AG04450 (cell line): ENCODE data around the gene CCL2. TPM values are rescaled to one million over a fixed set of nuclear protein-coding genes. Genes with fewer than 3 reads are reported as not detected.

Source experiments
- CTCF ChIA-PET: fragments of 300-600, 350-600 bp; formaldehyde crosslinking; extraction: SDS; loops from one replicate; lab custom pipeline; 2022; ENCODE audit warnings: antibody characterized with exemption, inconsistent platforms; lab: Charles Lee
- POLR2A ChIA-PET: fragments of 350-600 bp; formaldehyde crosslinking; extraction: SDS; loops from one replicate; lab custom pipeline; 2021; ENCODE audit warnings: antibody characterized with exemption, inconsistent platforms; lab: Yijun Ruan, JAX
- DNase-seq: peaks from one replicate; pipeline ENCODE4 v3.0.0-alpha.2; 2011; ENCODE audit warnings: low read depth, low spot score
- H3K27ac ChIP-seq: one replicate; pipeline ENCODE4 v1.5.1; 2012; ENCODE audit warnings: low read depth, low read length, control low read depth
- H3K27me3 ChIP-seq: one replicate; pipeline ENCODE4 v1.6.0; 2012; ENCODE audit warnings: low read length; ENCODE audit not compliant: control insufficient read depth, insufficient read depth
- H3K4me3 ChIP-seq: 2 replicates; pipeline ENCODE4 v1.5.1; 2011; ENCODE audit warnings: mild to moderate bottlenecking, low read depth, low read length, control low read depth
- H3K9me3 ChIP-seq: 2 replicates; pipeline ENCODE4 v1.5.1; 2012; ENCODE audit warnings: low read length; ENCODE audit not compliant: control insufficient read depth, insufficient read depth
- polyA plus RNA-seq: library from polyadenylated mRNA; depleted of rRNA; stranded (reverse); fragments of >200 nt; gene quantifications from 2 replicates; pipeline ENCODE4 v1.2.3, GENCODE V29; 2011
- TF ChIP-seq, protein P1 (sequence below): IDR thresholded peaks from 2 replicates; pipeline ENCODE4 v1.5.1; 2011; ENCODE audit warnings: low read depth, low read length, control low read depth, inconsistent platforms

The CCL2 gene
- polyA plus RNA-seq, 1 experiment: 119 TPM

GRCh38 chr17:34236281-34236892 is 18.7 kb upstream of the CCL2 start:
- ChIA-PET POLR2A (interaction anchor here (0.8 kb wide), 1 partner anchor 12 kb away, joined by 3 read pairs; no protein-coding TSS in a partner anchor), CTCF (interaction anchor here (0.6 to 3.7 kb wide), 5 partner anchors 36 to 481 kb away, joined by 3 to 31 read pairs (median 5); no protein-coding TSS in a partner anchor)
- TF ChIP-seq, protein P1, sequence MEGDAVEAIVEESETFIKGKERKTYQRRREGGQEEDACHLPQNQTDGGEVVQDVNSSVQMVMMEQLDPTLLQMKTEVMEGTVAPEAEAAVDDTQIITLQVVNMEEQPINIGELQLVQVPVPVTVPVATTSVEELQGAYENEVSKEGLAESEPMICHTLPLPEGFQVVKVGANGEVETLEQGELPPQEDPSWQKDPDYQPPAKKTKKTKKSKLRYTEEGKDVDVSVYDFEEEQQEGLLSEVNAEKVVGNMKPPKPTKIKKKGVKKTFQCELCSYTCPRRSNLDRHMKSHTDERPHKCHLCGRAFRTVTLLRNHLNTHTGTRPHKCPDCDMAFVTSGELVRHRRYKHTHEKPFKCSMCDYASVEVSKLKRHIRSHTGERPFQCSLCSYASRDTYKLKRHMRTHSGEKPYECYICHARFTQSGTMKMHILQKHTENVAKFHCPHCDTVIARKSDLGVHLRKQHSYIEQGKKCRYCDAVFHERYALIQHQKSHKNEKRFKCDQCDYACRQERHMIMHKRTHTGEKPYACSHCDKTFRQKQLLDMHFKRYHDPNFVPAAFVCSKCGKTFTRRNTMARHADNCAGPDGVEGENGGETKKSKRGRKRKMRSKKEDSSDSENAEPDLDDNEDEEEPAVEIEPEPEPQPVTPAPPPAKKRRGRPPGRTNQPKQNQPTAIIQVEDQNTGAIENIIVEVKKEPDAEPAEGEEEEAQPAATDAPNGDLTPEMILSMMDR: no peak
- no peaks in the 10 kb centered on the region for H3K27me3 ChIP-seq
- no peak overlapping the region for H3K27ac ChIP-seq
- DNase-seq: no peak
- no peaks in the 10 kb centered on the region for H3K9me3 ChIP-seq
- no peak overlapping the region for H3K4me3 ChIP-seq

DNA sequence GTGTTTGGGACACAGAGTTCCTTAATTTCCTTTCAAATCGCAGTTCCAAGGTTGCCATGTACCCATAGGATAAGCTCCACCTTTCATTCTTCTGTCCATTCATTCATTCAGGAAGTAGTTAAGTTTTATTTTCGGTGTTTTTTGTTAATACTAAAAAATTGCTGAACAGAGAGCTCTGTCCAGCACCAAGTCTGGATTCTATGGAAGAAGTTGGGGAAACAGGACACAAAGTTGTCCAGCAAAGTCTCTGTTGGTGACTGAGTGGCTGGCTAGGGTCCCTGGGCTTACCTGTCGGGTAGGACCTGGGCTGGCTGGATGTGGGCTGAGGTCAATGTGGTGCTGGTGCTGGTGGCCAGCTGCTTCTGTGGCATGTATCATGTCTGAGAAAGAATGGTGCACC is 17.6 kb upstream of the CCL2 start:
- ChIA-PET CTCF (interaction anchor here (2.8 to 3.0 kb wide), 2 partner anchors 37 to 124 kb away, joined by 18 to 38 read pairs; partner anchors contain the start of gene CCL1), POLR2A (interaction anchor here (0.6 kb wide), 1 partner anchor 94 kb away, joined by 6 read pairs; no protein-coding TSS in a partner anchor)
- Histone ChIP-seq H3K27ac (no peak overlapping the region), H3K4me3 (no peak overlapping the region), H3K27me3 (no peaks in the 10 kb centered on the region), H3K9me3 (no peaks in the 10 kb centered on the region)
- TF ChIP-seq, protein P1: no peak
- DNase-seq: no peak

DNA sequence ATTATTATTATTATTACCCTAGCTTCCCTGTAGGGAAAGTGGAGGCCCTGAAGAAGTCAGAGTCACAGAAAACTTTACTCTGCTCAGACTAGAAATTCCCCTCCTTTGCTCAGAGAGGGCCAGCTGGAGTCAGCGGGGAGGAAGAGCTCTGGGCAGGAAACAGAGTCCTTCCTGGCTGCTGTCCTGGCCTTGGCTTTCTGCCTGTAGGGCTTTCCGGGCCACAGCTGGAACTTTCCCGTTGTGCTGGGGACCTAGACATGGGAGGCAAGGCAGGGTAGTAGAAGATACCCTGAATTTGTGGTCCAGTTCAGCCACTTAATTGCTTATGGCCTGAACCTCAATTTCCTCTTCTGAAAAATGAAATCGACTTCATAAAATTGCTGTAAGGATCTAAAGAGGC is 14.0 kb upstream of the CCL2 start:
- TF ChIP-seq, protein P1: no peak
- POLR2A ChIA-PET: interaction anchor here (1.6 kb wide), 1 partner anchor 11 kb away, joined by 4 read pairs; no protein-coding TSS in a partner anchor
- Histone ChIP-seq H3K27me3 (no peaks in the 10 kb centered on the region), H3K4me3 (no peak overlapping the region), H3K27ac (no peak overlapping the region), H3K9me3 (no peaks in the 10 kb centered on the region)
- CTCF ChIA-PET: interaction anchor here (1.6 to 3.5 kb wide), 2 partner anchors 88 to 120 kb away, joined by 3 to 24 read pairs; no protein-coding TSS in a partner anchor
- no peak for DNase-seq

DNA sequence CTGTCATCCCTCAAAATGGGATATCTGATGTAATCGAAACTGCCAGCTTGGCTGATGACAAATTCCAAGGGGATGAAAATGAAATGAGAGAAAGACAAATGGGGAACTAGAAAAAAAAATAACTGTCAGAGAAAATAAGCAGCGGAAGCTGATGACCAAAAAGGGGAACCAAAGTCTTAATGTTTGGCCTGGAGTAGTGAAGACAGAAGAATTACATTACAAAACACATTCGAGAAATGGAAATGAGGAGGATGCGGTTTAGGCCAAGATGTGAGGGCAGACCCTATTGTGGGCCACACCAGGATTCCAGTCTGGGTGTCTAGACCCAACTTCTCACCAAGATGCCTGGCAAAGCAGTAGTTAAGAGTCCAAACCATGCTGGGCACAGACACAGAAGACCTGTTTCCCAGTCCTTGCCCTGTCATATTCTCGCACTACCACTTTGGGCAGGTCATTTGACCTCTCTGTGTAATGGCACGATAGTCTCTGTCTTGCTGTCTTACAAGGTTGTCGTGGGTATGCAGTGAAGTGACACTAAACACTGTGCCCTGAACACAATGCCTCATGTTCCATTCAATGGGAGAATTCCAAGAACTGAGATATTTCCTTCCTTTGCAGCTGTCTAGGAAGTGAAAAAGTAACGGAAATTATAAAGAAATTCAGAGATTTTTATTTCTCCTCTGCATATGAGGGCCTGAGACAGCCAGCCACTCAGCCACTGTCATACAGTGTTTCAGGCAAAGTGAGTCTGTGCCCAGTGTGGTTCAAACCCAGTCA is 12.3 kb upstream of the CCL2 start:
- TF ChIP-seq, protein P1: no peak
- CTCF ChIA-PET: interaction anchor here (0.5 to 3.5 kb wide), 3 partner anchors 42 to 463 kb away, joined by 3 to 24 read pairs (median 4); no protein-coding TSS in a partner anchor
- Histone ChIP-seq H3K9me3 (no peaks in the 10 kb centered on the region), H3K27ac (no peak overlapping the region), H3K4me3 (no peak overlapping the region), H3K27me3 (no peaks in the 10 kb centered on the region)
- DNase-seq: no peak
- POLR2A ChIA-PET: interaction anchor here (1.6 kb wide), 1 partner anchor 9 kb away, joined by 4 read pairs; no protein-coding TSS in a partner anchor
